HFFc6 (cell line): ENCODE data around the gene NOC3L. TPM values are rescaled to one million over a fixed set of nuclear protein-coding genes. Genes with fewer than 3 reads are reported as not detected.

ENCODE experiments used
- DNase-seq: peaks from one replicate; pipeline ENCODE4 v3.0.0-alpha.2; 2018
- H3K27ac Mint-ChIP-seq: 2 replicates; pipeline ENCODE4 v1.8.0; 2020; ENCODE audit warnings: mild to moderate bottlenecking, mixed read lengths
- H3K27me3 Mint-ChIP-seq: 2 replicates; pipeline ENCODE4 v1.8.0; 2021; ENCODE audit warnings: mild to moderate bottlenecking, moderate library complexity, mixed read lengths; ENCODE audit not compliant: insufficient read depth
- H3K36me3 Mint-ChIP-seq: 2 replicates; pipeline ENCODE4 v1.8.0; 2021; ENCODE audit warnings: low read depth, mixed read lengths
- H3K4me1 Mint-ChIP-seq: 2 replicates; pipeline ENCODE4 v1.8.0; 2020; ENCODE audit warnings: low read depth, mixed read lengths
- H3K4me3 Mint-ChIP-seq: 2 replicates; pipeline ENCODE4 v1.8.0; 2020; ENCODE audit warnings: mild to moderate bottlenecking, moderate library complexity, mixed read lengths
- H3K9me3 Mint-ChIP-seq: 2 replicates; pipeline ENCODE4 v1.8.0; 2020; ENCODE audit warnings: mild to moderate bottlenecking, mixed read lengths
- total RNA-seq, 6 experiments: library from RNA; stranded (reverse); fragmentation: NEBNext Ultra II Directional; extraction: Animal tissue kit (Norgen Biotek cat#: 25700); gene quantifications; 2 replicates in 1 of 6; 3 replicates in 5 of 6; pipeline ENCODE4 v1.2.3, GENCODE V29; 2021
- TF ChIP-seq, protein P1 (sequence below): fragments of 200-600 bp; sonication (generic); IDR thresholded peaks from 2 replicates; pipeline ENCODE4 v1.5.0; 2021; ENCODE audit warnings: antibody characterized with exemption, mild to moderate bottlenecking

The NOC3L gene
- total RNA-seq, 6 experiments from 2014 or later = 21.6 to 29.1 (median 25.3) TPM

DNA sequence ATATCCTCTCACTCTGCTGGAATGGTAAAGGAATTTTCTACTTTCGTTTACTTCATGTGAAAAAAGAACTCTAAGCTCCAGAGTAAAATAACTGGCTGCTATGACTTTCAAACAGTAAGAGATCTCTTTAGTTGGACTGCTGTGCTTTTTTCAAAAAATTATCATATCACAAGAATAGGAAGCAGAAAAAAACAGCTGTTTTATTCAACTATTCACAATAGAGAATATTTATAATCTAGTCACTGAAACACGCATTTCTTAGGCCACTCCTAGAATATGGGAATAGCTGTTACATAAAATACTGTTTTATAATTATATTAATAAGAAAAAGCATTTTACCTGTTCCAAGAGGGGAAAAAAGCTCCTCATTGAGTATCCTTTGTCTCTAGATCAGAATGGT lies 29.7 kb downstream of the NOC3L start:
- no peaks in the 10 kb centered on the region; the same call in 1 of the 2 replicates for H3K4me1 Mint-ChIP-seq
- DNase-seq = no peak
- H3K36me3 Mint-ChIP-seq = peaks cover 22% of the 10 kb centered on the region
- H3K9me3 Mint-ChIP-seq = no peaks in the 10 kb centered on the region
- no peak overlapping the region for H3K4me3 Mint-ChIP-seq
- no peak overlapping the region for H3K27ac Mint-ChIP-seq
- TF ChIP-seq, protein P1, sequence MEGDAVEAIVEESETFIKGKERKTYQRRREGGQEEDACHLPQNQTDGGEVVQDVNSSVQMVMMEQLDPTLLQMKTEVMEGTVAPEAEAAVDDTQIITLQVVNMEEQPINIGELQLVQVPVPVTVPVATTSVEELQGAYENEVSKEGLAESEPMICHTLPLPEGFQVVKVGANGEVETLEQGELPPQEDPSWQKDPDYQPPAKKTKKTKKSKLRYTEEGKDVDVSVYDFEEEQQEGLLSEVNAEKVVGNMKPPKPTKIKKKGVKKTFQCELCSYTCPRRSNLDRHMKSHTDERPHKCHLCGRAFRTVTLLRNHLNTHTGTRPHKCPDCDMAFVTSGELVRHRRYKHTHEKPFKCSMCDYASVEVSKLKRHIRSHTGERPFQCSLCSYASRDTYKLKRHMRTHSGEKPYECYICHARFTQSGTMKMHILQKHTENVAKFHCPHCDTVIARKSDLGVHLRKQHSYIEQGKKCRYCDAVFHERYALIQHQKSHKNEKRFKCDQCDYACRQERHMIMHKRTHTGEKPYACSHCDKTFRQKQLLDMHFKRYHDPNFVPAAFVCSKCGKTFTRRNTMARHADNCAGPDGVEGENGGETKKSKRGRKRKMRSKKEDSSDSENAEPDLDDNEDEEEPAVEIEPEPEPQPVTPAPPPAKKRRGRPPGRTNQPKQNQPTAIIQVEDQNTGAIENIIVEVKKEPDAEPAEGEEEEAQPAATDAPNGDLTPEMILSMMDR = no peak
- no peaks in the 10 kb centered on the region for H3K27me3 Mint-ChIP-seq

- H3K4me3 Mint-ChIP-seq = no peak overlapping the region
- no peaks in the 10 kb centered on the region for H3K27me3 Mint-ChIP-seq
- H3K27ac Mint-ChIP-seq = no peak overlapping the region
- H3K4me1 Mint-ChIP-seq = no peaks in the 10 kb centered on the region; the same call in 1 of the 2 replicates
- peaks cover 9% of the 10 kb centered on the region for H3K36me3 Mint-ChIP-seq
- TF ChIP-seq, protein P1 = no peak
- no peak for DNase-seq
- no peaks in the 10 kb centered on the region for H3K9me3 Mint-ChIP-seq
These were observed 34.1 kb downstream of the NOC3L start for GRCh38 chr10:94328613-94329012.

GRCh38 chr10:94327649-94328048 lies 35.1 kb downstream of the NOC3L start:
- no peaks in the 10 kb centered on the region for H3K27me3 Mint-ChIP-seq
- no peaks in the 10 kb centered on the region for H3K9me3 Mint-ChIP-seq
- peaks cover 9% of the 10 kb centered on the region for H3K36me3 Mint-ChIP-seq
- H3K4me3 Mint-ChIP-seq = no peak overlapping the region
- TF ChIP-seq, protein P1 = no peak
- no peak for DNase-seq
- H3K27ac Mint-ChIP-seq = no peak overlapping the region
- no peaks in the 10 kb centered on the region; the same call in 1 of the 2 replicates for H3K4me1 Mint-ChIP-seq

DNA sequence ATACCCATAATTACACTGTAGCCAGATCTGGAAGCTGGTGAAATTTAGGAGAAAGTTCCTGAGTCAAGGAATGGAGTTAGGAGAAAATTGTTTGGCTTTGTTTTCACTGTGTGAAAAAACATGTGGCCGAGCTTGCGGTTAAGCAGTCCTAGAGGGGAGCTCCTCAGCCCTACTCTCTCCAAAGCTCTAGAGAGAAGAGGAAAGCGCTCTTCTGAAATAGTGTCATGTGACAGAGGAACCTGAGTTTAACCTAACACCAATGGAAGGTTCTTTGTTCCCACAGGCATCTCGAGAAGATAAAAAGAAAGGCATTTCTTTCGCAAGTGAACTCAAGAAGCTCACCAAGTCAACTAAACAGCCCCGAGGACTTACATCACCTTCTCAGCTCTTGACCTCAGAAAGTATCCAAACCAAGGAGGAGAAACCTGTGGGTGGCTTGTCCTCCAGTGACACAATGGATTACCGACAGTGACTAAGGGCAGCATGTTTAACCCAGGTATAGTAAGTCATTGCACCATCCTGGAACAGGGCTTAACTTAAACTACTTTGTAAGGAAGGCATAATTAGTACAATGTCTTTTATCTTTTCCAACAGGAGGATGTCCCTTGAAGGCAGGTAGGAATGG lies 38.0 kb downstream of the NOC3L start:
- no peaks in the 10 kb centered on the region for H3K9me3 Mint-ChIP-seq
- H3K36me3 Mint-ChIP-seq = no peaks in the 10 kb centered on the region; the same call in 1 of the 2 replicates
- H3K27me3 Mint-ChIP-seq = no peaks in the 10 kb centered on the region
- TF ChIP-seq, protein P1 = no peak
- H3K4me3 Mint-ChIP-seq = no peak overlapping the region
- no peaks in the 10 kb centered on the region for H3K4me1 Mint-ChIP-seq
- no peak for DNase-seq
- no peak overlapping the region for H3K27ac Mint-ChIP-seq

GRCh38 chr10:94320285-94320914 lies 42.3 kb downstream of the NOC3L start:
- no peak overlapping the region for H3K27ac Mint-ChIP-seq
- TF ChIP-seq, protein P1 = peak; percentile 99
- H3K4me3 Mint-ChIP-seq = no peak overlapping the region
- no peaks in the 10 kb centered on the region for H3K36me3 Mint-ChIP-seq
- H3K27me3 Mint-ChIP-seq = peaks cover 2% of the 10 kb centered on the region; the same call in 1 of the 2 replicates
- DNase-seq = peak; percentile 33
- peaks cover 7% of the 10 kb centered on the region; the same call in 1 of the 2 replicates for H3K4me1 Mint-ChIP-seq
- H3K9me3 Mint-ChIP-seq = no peaks in the 10 kb centered on the region
